Stimulated activated CD8-positive, alpha-beta memory T cell treated with anti-CD3 and anti-CD28 coated beads, Interleukin-15, amount 100 ng/mL, for 4 hours (primary cell): ENCODE results near the gene PRR3.
A peak's percentile ranks its signal among the peaks of the same experiment; 100 is the strongest.
"Not testable (repeated sequence)": the region's sequence is repeated elsewhere in the genome, so short reads cannot be mapped to it uniquely, and the experiment has no call there.

ENCODE experiments used
- DNase-seq, 2 donors: peaks; one replicate each; pipeline ENCODE4 v3.0.0-alpha.2; 2020; ENCODE audit warnings: low read depth in 2 of 2

The PRR3 gene, protein sequence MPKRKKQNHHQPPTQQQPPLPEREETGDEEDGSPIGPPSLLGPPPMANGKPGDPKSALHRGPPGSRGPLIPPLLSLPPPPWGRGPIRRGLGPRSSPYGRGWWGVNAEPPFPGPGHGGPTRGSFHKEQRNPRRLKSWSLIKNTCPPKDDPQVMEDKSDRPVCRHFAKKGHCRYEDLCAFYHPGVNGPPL

DNA sequence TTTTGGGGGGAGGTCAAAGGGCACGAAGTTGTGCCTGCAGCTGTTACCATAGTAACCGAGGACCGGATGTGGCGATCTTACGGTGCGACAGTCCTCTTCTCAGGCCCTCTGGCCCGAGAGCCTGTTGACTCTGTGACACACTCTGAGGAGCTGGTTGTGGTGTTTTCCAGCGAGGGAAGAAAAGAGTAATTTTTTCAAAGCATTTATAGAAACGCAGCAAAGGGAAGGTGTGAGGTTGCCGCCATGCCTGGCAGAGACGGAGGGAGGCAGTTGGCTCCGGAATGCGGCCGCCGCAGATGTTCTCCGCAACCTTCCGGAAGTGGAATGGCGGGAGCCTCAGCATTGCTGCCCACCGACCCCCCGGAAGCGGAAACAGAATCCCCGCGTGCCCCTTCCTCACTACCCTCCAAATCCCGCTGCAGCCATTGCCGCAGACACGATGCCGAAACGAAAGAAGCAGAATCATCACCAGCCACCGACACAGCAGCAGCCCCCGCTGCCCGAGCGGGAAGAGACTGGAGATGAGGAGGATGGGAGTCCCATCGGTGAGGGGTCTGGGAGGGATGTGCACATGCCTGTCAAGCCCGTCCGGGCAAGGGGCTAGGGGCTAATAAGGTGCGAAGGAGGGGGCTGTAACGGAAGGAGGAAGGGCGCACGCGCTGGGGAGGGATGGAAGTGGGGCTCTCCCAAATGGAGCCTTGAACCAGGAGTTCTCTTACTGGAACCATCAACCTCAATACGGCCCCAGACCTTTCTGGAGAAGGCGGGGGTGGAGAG lies at the start of gene PRR3:
PRR3 (plus strand) TSS at position 390 of the 777 bp plus-strand sequence; CDS start at position 440, 50 bp downstream.
- DNase-seq: peak; percentile 65 to 78

- no peak for DNase-seq
Observed at GRCh38 chr6:30507849-30508827, 49.0 kb upstream of the PRR3 start.

- DNase-seq: no peak
Observed at GRCh38 chr6:30508890-30509736, 48.0 kb upstream of the PRR3 start.

- DNase-seq: no peak
Observed at GRCh38 chr6:30510419-30511168, 46.5 kb upstream of the PRR3 start.

DNA sequence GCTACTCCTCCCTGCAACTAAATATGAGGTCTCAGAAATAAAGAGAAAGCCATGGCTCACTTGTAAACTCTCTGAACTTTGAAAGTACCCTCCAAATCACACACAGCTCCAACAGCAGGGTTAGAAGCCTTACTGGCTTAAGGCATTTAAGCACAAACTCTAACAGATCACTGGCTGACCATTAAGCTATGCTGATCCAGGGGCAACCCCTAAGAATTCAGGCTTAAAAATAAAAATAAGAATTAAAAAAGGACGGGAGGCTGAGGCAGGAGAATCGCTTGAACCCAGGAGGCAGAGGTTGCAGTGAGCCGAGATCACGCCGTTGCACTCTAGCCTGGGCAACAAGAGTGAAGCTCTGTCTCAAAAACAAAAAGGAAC lies 45.9 kb upstream of the PRR3 start:
- DNase-seq: no peak

DNA sequence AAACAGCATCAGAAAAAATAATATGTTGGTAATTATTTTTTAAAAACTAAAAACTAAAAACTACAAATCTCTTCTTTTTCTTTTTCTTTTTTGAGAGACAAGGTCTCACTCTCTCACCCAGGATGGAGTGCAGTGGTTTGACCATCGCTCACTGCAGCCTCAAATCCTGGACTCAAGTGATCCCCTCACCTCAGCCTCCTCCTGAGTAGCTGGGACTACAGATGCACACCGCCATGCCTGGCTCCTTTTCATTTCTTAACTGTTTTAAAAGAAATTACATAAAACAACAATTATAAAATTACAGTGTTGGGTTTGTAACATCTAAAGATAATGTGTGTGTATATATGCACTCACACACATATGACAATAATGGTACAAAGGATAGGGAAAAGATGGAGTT lies 43.6 kb upstream of the PRR3 start:
- no peak for DNase-seq

- DNase-seq: no peak
Observed at GRCh38 chr6:30515106-30515505, 42.0 kb upstream of the PRR3 start.

- DNase-seq: peak; percentile 81 to 92
Observed at GRCh38 chr6:30515944-30516753, 40.9 kb upstream of the PRR3 start.

DNA sequence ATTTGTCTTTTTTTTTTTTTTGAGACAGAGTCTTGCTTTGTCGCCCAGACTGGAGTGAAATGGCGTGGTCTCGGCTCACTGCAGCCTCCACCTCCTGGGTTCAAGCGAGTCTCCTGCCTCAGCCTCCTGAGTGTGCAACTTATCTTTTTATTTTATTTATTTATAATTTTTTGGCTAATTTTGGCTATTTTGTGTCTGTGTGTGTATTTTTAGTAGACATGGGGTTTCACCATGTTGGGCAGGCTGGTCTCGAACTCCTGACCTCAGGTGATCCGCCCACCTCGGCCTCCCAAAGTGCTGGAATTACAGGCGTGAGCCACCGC lies 40.4 kb upstream of the PRR3 start:
- not testable (repeated sequence) for DNase-seq

DNA sequence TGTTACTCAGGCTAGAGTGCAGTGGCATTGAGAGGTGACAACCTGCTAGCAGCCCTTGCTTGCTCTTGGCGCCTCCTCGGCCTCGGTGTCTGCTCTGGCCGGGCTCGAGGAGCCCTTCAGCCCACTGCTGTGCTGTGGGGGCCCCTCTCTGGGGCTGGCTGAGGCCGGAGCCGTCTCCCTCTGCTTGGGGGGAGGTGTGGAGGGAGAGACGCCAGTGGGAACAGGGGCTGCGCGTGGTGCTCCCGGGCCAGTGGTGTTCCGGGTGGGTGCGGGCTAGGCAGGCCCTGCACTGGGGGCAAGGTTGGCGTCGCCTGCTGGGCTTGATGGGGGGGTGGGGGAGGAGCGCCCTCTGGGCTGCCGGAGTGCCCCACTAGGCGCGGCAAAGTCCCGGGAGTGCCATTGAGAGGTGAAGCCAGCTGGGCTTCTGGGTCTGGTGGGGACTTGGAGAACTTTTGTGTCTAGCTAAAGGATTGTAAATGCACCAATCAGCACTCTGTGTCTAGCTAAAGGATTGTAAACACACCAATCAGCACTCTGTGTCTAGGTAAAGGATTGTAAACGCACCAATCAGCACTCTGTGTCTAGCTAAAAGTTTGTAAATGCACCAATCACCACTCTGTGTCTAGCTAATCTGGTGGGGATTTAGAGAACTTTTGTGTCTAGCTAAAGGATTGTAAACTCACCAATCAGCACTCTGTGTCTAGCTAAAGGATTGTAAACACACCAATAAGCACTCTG lies 39.2 kb upstream of the PRR3 start:
- DNase-seq: not testable (repeated sequence)

DNA sequence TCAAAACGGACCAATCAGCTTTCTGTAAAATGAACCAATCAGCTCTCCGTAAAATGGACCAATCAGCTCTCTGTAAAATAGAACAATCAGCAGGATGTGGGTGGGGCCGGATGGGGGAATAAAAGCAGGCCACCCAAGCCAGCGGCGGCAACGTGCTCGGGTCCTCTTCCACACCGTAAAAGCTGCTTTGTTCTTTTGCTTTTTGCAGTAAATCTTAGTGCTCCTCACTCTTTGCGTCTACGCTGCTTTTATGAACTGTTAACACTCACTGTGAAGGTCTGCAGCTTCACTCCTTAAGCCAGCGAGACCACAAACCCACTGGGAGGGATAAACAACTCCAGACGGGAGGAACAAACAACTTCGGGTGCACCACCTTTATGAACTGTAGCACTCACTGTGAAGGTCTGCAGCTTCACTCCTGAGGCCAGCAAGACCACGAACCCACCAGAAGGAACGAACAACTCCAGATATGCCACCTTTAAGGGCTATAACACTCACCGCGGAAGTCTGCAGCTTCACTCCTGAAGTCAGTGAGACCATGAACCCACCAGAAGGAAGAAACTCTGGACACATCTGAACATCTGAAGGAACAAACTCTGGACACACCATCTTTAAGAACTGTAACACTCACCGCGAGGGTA lies 38.5 kb upstream of the PRR3 start:
- not testable (repeated sequence) for DNase-seq

DNA sequence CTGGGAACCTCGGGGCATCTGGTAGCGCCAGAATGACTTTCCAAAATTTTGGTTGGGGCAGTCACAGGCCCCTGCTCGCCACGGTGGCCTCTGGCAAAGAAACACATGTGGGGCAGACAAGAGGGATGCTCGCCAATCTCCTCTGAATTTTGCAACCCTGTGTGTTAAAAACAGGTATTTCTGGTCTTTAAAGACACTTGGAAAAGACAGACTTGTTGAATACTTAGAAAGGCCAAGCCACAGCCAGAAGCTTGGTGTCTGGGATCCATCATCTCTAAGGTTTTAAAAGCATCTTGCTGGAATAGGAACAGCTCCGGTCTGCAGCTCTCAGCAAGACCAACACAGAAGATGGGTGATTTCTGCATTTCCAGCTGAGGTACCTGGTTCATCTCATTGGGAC lies 36.6 kb upstream of the PRR3 start:
- no peak for DNase-seq

- not testable (repeated sequence) for DNase-seq
Observed at GRCh38 chr6:30521082-30521481, 36.0 kb upstream of the PRR3 start.

- DNase-seq: not testable (repeated sequence)
Observed at GRCh38 chr6:30521952-30522351, 35.1 kb upstream of the PRR3 start.

GRCh38 chr6:30526444-30526843 lies 30.7 kb upstream of the PRR3 start:
- not testable (repeated sequence) for DNase-seq

DNA sequence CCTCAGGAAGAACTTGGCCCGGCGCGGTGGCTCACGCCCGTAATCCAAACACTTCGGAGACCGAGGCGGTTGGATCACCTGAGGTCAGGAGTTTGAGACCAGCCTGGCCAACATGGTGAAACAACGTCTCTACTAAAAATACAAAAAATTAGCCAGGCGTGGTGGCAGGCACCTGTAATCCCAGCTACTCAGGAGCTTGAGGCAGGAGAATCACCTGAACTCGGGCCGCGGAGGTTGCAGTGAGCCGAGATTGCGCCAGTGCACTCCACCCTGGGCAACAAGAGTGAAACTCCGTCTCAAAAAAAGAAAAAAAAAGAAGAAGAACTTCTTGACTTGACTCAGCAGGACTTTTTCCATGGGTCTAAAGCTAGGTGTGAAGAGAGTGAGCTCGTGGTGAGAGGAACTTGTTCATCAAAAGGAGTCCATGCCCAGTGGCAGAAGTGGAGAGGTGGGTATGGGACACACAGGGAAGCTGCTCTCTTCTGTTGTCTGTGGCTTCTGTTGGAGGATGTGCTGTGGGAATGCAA lies 27.7 kb upstream of the PRR3 start:
- DNase-seq: not testable (repeated sequence)

- DNase-seq: no peak
Observed at GRCh38 chr6:30530014-30530413, 27.1 kb upstream of the PRR3 start.
